Fibroblast of lung (primary cell): Measurements from ENCODE around the gene ATG4B.

Experiments
- EZH2 ChIP-seq: IDR thresholded peaks from 2 replicates; pipeline ENCODE4 v1.5.1; 2012; ENCODE audit warnings: low read length, control low read depth, mild to moderate bottlenecking; ENCODE audit errors: missing control alignments
- TF ChIP-seq, protein P1 (sequence below), 2 donors: IDR thresholded peaks in 1 of 2; conservative IDR thresholded peaks in 1 of 2; 1 replicate in 1 of 2; 2 replicates in 1 of 2; pipeline ENCODE4 v1.5.1; 2011 to 2012; ENCODE audit warnings: low read length in 2 of 2, control low read depth in 1 of 2, inconsistent platforms in 1 of 2, low read depth in 1 of 2, mild to moderate bottlenecking in 1 of 2

DNA sequence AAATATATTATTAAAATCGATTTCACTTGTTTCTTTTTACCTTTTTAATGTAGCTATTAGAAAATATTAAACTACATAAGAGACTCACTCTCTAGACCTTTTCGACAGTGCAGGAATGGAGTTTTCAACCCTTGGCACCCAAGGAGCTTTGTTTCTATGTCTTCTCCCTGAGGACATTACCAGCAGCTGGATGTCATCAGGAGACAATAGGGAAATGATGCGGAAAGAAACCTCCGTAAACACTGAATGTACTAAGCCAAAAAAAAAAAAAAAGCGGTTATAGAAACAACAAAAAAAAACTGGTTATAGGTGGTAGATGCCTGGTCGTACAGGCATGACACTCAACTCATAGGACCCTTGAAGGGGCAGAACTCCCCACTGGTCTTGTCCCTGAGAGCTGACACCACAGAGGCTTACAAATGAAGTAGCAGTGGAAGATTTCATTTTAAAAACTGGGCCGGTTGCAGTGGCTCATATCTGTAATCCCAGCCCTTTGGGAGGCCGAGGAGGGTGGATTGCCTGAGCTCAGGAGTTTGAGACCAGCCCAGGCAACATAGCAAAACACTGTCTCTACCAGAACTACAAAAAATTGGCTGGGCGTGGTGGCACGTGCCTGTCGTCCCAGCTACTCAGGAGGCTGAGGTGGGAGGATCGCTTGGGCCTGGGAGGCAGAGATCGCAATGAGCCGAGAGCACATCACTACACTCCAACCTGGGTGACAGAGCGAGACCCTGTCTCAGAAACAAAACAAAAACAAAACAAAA is 24.3 kb upstream of the ATG4B start:
- TF ChIP-seq EZH2, result no peak
- TF ChIP-seq, protein P1, sequence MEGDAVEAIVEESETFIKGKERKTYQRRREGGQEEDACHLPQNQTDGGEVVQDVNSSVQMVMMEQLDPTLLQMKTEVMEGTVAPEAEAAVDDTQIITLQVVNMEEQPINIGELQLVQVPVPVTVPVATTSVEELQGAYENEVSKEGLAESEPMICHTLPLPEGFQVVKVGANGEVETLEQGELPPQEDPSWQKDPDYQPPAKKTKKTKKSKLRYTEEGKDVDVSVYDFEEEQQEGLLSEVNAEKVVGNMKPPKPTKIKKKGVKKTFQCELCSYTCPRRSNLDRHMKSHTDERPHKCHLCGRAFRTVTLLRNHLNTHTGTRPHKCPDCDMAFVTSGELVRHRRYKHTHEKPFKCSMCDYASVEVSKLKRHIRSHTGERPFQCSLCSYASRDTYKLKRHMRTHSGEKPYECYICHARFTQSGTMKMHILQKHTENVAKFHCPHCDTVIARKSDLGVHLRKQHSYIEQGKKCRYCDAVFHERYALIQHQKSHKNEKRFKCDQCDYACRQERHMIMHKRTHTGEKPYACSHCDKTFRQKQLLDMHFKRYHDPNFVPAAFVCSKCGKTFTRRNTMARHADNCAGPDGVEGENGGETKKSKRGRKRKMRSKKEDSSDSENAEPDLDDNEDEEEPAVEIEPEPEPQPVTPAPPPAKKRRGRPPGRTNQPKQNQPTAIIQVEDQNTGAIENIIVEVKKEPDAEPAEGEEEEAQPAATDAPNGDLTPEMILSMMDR (conservative IDR thresholded peaks at IDR 0.05 in 1 of 2, IDR thresholded peaks at IDR 0.05 in 1 of 2; ENCODE audit: low read depth in 1 of 2, low read length in 2 of 2), result no peak
